SU-DHL-6 (cell line): ENCODE results near the gene LLGL2.

Experiments
- EZH2phosphoT487 ChIP-seq: fragments of 200-600 bp; sonication (generic), shearing (Covaris generic); conservative IDR thresholded peaks from 2 replicates; pipeline ENCODE4 v1.6.1; 2018; ENCODE audit warnings: mild to moderate bottlenecking, antibody characterized with exemption, low read length, moderate library complexity, mixed read lengths
- TF ChIP-seq, protein P1 (sequence below): fragments of 200-600 bp; sonication (generic); IDR thresholded peaks from one replicate; pipeline ENCODE4 v1.5.1; 2017; ENCODE audit warnings: antibody characterized with exemption, mild to moderate bottlenecking, low read length, moderate library complexity; ENCODE audit not compliant: insufficient read depth, poor library complexity, severe bottlenecking

DNA sequence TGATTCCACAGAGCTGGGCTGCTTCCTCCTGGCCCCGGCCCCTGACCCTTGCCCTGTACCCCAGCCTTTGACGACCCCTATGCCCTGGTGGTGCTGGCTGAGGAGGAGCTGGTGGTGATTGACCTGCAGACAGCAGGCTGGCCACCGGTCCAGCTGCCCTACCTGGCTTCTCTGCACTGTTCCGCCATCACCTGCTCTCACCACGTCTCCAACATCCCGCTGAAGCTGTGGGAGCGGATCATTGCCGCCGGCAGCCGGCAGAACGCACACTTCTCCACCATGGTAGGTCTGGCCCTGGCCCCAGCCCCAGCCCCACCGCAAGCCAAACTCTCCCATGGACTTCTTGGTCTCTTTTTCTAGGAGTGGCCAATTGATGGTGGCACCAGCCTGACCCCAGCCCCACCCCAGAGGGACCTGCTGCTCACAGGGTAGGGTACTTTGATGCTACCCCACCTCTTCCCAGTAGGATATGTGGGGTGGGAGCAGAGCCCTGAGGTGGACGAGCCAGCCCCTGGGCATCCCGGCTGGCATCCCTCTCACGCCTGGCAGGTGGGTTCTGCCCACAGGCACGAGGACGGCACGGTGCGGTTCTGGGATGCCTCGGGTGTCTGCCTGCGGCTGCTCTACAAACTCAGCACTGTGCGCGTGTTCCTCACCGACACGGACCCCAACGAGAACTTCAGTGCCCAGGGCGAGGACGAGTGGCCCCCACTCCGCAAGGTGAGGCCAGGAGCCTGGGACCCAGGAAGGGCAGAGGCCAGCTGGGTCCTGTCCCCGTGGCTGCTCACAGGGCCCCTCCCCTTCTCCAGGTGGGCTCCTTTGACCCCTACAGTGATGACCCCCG, 43.1 kb downstream of the LLGL2 start:
- TF ChIP-seq, protein P1, sequence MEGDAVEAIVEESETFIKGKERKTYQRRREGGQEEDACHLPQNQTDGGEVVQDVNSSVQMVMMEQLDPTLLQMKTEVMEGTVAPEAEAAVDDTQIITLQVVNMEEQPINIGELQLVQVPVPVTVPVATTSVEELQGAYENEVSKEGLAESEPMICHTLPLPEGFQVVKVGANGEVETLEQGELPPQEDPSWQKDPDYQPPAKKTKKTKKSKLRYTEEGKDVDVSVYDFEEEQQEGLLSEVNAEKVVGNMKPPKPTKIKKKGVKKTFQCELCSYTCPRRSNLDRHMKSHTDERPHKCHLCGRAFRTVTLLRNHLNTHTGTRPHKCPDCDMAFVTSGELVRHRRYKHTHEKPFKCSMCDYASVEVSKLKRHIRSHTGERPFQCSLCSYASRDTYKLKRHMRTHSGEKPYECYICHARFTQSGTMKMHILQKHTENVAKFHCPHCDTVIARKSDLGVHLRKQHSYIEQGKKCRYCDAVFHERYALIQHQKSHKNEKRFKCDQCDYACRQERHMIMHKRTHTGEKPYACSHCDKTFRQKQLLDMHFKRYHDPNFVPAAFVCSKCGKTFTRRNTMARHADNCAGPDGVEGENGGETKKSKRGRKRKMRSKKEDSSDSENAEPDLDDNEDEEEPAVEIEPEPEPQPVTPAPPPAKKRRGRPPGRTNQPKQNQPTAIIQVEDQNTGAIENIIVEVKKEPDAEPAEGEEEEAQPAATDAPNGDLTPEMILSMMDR = no peak
- TF ChIP-seq EZH2phosphoT487 = no peak
